DOHH2 (cell line): ENCODE measurements around the gene BPIFB2.

ENCODE experiments used
- H3F3A ChIP-seq: fragments of 200-600 bp; sonication (generic), shearing (Covaris generic); 2 replicates; pipeline ENCODE4 v1.6.0; 2016; ENCODE audit warnings: antibody characterized with exemption, mild to moderate bottlenecking; ENCODE audit not compliant: control insufficient read depth, insufficient read depth
- H3K27ac ChIP-seq: fragments of 200-600 bp; sonication (generic); 2 replicates; pipeline ENCODE4 v1.5.1; 2014; ENCODE audit warnings: low read depth, mild to moderate bottlenecking, low read length, moderate library complexity
- H3K27me3 ChIP-seq: fragments of 200-600 bp; sonication (generic); 2 replicates; pipeline ENCODE4 v1.6.1; 2014; ENCODE audit warnings: mild to moderate bottlenecking, low read length, mixed read lengths; ENCODE audit not compliant: control insufficient read depth
- H3K36me3 ChIP-seq: fragments of 200-600 bp; sonication (generic); 2 replicates; pipeline ENCODE4 v1.6.1; 2014; ENCODE audit warnings: mild to moderate bottlenecking, low read length, moderate library complexity, mixed read lengths; ENCODE audit not compliant: control insufficient read depth
- H3K4me1 ChIP-seq: fragments of 200-600 bp; sonication (generic); 2 replicates; pipeline ENCODE4 v1.6.1; 2014; ENCODE audit warnings: mild to moderate bottlenecking, low read length, mixed read lengths; ENCODE audit not compliant: control insufficient read depth
- H3K4me2 ChIP-seq: fragments of 200-600 bp; sonication (generic); 2 replicates; pipeline ENCODE4 v1.6.0; 2014; ENCODE audit warnings: mild to moderate bottlenecking, low read length, moderate library complexity
- H3K4me3 ChIP-seq: fragments of 200-600 bp; sonication (generic); 2 replicates; pipeline ENCODE4 v1.5.1; 2014; ENCODE audit warnings: mild to moderate bottlenecking, low read length, mixed read lengths
- H3K79me2 ChIP-seq: fragments of 200-600 bp; sonication (generic); 2 replicates; pipeline ENCODE4 v1.6.1; 2014; ENCODE audit warnings: mild to moderate bottlenecking, low read length, mixed read lengths; ENCODE audit not compliant: control insufficient read depth
- H3K9me2 ChIP-seq: fragments of 200-600 bp; sonication (generic); replicated peaks from 2 replicates; pipeline ENCODE4 v1.6.1; 2014; ENCODE audit warnings: mild to moderate bottlenecking, low read length, mixed read lengths; ENCODE audit not compliant: control insufficient read depth
- H3K9me3 ChIP-seq: fragments of 200-600 bp; sonication (generic); 2 replicates; pipeline ENCODE4 v1.6.1; 2014; ENCODE audit warnings: antibody characterized with exemption, low read length, mixed read lengths; ENCODE audit not compliant: control insufficient read depth, insufficient read depth
- H4K20me1 ChIP-seq: fragments of 200-600 bp; sonication (generic); 2 replicates; pipeline ENCODE4 v1.6.0; 2014; ENCODE audit warnings: low read depth, mild to moderate bottlenecking, antibody characterized with exemption, low read length, moderate library complexity; ENCODE audit not compliant: control insufficient read depth, insufficient read depth
- CTCF ChIP-seq: fragments of 200-600 bp; sonication (generic); IDR thresholded peaks from one replicate; pipeline ENCODE4 v1.5.1; 2014; ENCODE audit warnings: antibody characterized with exemption, mild to moderate bottlenecking, low read depth, low read length; ENCODE audit not compliant: poor library complexity, severe bottlenecking
- EZH2phosphoT487 ChIP-seq: fragments of 200-600 bp; sonication (generic); IDR thresholded peaks from 2 replicates; pipeline ENCODE4 v1.6.1; 2017; ENCODE audit warnings: borderline replicate concordance, mild to moderate bottlenecking, antibody characterized with exemption, low read length, moderate library complexity, mixed read lengths

BPIFB2 gene

GRCh38 chr20:33070111-33071053 is 62.9 kb downstream of the BPIFB2 start:
- TF ChIP-seq EZH2phosphoT487 (no peak), CTCF (no peak)
- Histone ChIP-seq H3K4me2 (no peak overlapping the region), H3K36me3 (no peaks in the 10 kb centered on the region), H4K20me1 (no peaks in the 10 kb centered on the region), H3K79me2 (no peaks in the 10 kb centered on the region), H3K27me3 (no peaks in the 10 kb centered on the region; the same call in 1 of the 2 replicates), H3K9me2 (no peaks in the 10 kb centered on the region), H3K9me3 (no peaks in the 10 kb centered on the region), H3K27ac (no peak overlapping the region), H3F3A (no peaks in the 10 kb centered on the region), H3K4me1 (no peaks in the 10 kb centered on the region), H3K4me3 (no peak overlapping the region)

- Histone ChIP-seq H3K27ac (no peak overlapping the region), H3K4me3 (no peak overlapping the region), H3K79me2 (no peaks in the 10 kb centered on the region), H4K20me1 (no peaks in the 10 kb centered on the region), H3K9me2 (no peaks in the 10 kb centered on the region), H3K4me2 (no peak overlapping the region), H3F3A (no peaks in the 10 kb centered on the region), H3K9me3 (no peaks in the 10 kb centered on the region), H3K36me3 (no peaks in the 10 kb centered on the region), H3K4me1 (no peaks in the 10 kb centered on the region), H3K27me3 (no peaks in the 10 kb centered on the region; the same call in 1 of the 2 replicates)
- TF ChIP-seq EZH2phosphoT487 (no peak), CTCF (no peak)
Measured at GRCh38 chr20:33071198-33071597, 63.7 kb downstream of the BPIFB2 start.

GRCh38 chr20:33072362-33072761 is 64.9 kb downstream of the BPIFB2 start:
- no peaks in the 10 kb centered on the region; the same call in 1 of the 2 replicates for H3K27me3 ChIP-seq
- H3K27ac ChIP-seq = no peak overlapping the region
- no peaks in the 10 kb centered on the region for H3K9me3 ChIP-seq
- no peaks in the 10 kb centered on the region for H3F3A ChIP-seq
- no peaks in the 10 kb centered on the region for H3K79me2 ChIP-seq
- TF ChIP-seq EZH2phosphoT487 (no peak), CTCF (no peak)
- no peak overlapping the region for H3K4me3 ChIP-seq
- no peak overlapping the region for H3K4me2 ChIP-seq
- H3K4me1 ChIP-seq = no peaks in the 10 kb centered on the region
- H3K36me3 ChIP-seq = no peaks in the 10 kb centered on the region
- no peaks in the 10 kb centered on the region for H4K20me1 ChIP-seq
- H3K9me2 ChIP-seq = no peaks in the 10 kb centered on the region
